ENCODE data around the gene ADIPOQ.

- TF ChIP-seq POLR2A (IDR thresholded peaks at IDR 0.05; ENCODE audit: low read length) (no peak), GATA1 (IDR thresholded peaks at IDR 0.05; ENCODE audit: low read depth, low read length) (no peak)
Measured at GRCh38 chr3:186890911-186891310, 48.4 kb downstream of the ADIPOQ start.

Measured in erythroblast (primary cell).